ENCODE data around the gene TMEM254.

DNA sequence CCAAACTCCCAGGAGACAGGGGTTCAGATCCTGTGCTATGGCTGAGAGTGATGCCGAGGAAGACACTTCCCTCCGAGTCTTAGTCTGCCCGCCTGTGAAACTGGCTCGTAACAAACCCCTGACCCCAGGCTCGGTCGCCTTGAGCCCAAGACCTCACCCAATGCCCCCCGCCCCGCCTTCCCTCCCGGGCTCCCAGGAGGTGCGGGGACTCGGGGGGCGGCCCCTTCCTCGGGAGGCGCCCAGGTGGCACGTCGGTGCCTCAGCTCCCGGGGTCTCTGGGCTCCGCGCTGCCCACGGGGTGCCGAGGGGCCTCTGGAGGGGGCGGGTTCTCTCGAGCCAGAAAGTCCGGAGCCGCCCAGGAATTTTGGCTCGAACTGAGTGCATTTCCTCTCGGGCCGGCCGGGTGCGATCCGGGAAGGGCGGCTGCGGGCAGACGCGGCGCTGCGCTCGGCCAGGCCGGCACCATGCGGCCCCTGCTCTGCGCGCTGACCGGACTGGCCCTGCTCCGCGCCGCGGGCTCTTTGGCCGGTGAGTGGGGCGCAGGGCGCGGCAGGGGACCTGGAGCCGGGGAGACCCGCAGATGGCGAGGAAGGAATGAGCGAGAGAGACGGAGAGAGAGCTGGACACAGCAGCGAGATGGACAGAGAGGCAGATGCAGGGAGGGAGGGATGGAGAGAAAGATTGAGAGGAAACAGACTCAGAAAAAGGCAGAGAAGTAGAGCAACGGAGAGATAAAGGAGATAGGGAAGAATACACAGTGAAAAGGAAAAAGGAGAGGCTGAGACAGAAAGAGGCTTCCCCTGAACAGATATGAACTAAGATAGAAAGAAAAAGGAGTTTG is 54.1 kb downstream of the TMEM254 start, which contains the start of gene PLAC9:
- TF ChIP-seq, protein P1, sequence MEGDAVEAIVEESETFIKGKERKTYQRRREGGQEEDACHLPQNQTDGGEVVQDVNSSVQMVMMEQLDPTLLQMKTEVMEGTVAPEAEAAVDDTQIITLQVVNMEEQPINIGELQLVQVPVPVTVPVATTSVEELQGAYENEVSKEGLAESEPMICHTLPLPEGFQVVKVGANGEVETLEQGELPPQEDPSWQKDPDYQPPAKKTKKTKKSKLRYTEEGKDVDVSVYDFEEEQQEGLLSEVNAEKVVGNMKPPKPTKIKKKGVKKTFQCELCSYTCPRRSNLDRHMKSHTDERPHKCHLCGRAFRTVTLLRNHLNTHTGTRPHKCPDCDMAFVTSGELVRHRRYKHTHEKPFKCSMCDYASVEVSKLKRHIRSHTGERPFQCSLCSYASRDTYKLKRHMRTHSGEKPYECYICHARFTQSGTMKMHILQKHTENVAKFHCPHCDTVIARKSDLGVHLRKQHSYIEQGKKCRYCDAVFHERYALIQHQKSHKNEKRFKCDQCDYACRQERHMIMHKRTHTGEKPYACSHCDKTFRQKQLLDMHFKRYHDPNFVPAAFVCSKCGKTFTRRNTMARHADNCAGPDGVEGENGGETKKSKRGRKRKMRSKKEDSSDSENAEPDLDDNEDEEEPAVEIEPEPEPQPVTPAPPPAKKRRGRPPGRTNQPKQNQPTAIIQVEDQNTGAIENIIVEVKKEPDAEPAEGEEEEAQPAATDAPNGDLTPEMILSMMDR (IDR thresholded peaks at IDR 0.05) = no peak
- no peak for TF ChIP-seq POLR2AphosphoS5 (IDR thresholded peaks at IDR 0.05)

Measured in gastroesophageal sphincter (tissue), 3 donors.